Astrocyte (in vitro differentiated cells and primary cell): Measurements from ENCODE around the gene ADD1. TPM values are rescaled to one million over a fixed set of nuclear protein-coding genes. Genes with fewer than 3 reads are reported as not detected.

Experiments used
- DNase-seq: peaks from one replicate; pipeline ENCODE4 v3.0.0-alpha.2; 2010; ENCODE audit warnings: low read depth
- FAIRE-seq: peaks from 2 replicates; lab custom pipeline; 2011; peaks lifted over from hg19 to GRCh38; lab: Jason Lieb, UNC
- H2AFZ ChIP-seq: 2 replicates; pipeline ENCODE4 v1.6.0; 2012; ENCODE audit warnings: low read depth, low read length, inconsistent platforms
- H3K27ac ChIP-seq: 2 replicates; pipeline ENCODE4 v1.5.1; 2011; ENCODE audit warnings: low read depth, low read length, inconsistent platforms
- H3K27me3 ChIP-seq: 2 replicates; pipeline ENCODE4 v1.6.0; 2011; ENCODE audit warnings: low read length, inconsistent platforms; ENCODE audit not compliant: insufficient read depth
- H3K36me3 ChIP-seq: 2 replicates; pipeline ENCODE4 v1.5.1; 2011; ENCODE audit warnings: low read length, inconsistent platforms; ENCODE audit not compliant: insufficient read depth
- H3K4me1 ChIP-seq: 2 replicates; pipeline ENCODE4 v1.5.1; 2011; ENCODE audit warnings: low read length, inconsistent platforms; ENCODE audit not compliant: insufficient read depth
- H3K4me2 ChIP-seq: 2 replicates; pipeline ENCODE4 v1.6.0; 2012; ENCODE audit warnings: low read length, inconsistent platforms
- H3K4me3 ChIP-seq: 2 replicates; pipeline ENCODE4 v1.5.1; 2011; ENCODE audit warnings: low read depth, mild to moderate bottlenecking, low read length, inconsistent platforms; ENCODE audit not compliant: insufficient read depth
- H3K79me2 ChIP-seq: 2 replicates; pipeline ENCODE4 v1.6.0; 2012; ENCODE audit warnings: mild to moderate bottlenecking, low read length, inconsistent platforms; ENCODE audit not compliant: insufficient read depth
- H3K9ac ChIP-seq: 2 replicates; pipeline ENCODE4 v1.6.0; 2012; ENCODE audit warnings: mild to moderate bottlenecking, low read length, inconsistent platforms
- H3K9me3 ChIP-seq: 2 replicates; pipeline ENCODE4 v1.5.1; 2012; ENCODE audit warnings: low read depth, mild to moderate bottlenecking, low read length, inconsistent platforms; ENCODE audit not compliant: insufficient read depth
- H4K20me1 ChIP-seq: 2 replicates; pipeline ENCODE4 v1.6.0; 2012; ENCODE audit warnings: low read length, inconsistent platforms; ENCODE audit not compliant: insufficient read depth
- H3K27ac Mint-ChIP-seq: one replicate; pipeline ENCODE4 v1.8.0; 2021; ENCODE audit warnings: mild to moderate bottlenecking, mixed read lengths; ENCODE audit not compliant: unreplicated experiment
- H3K27me3 Mint-ChIP-seq: one replicate; pipeline ENCODE4 v1.8.0; 2021; ENCODE audit warnings: low read depth, mixed read lengths; ENCODE audit not compliant: unreplicated experiment
- H3K36me3 Mint-ChIP-seq: one replicate; pipeline ENCODE4 v1.8.0; 2021; ENCODE audit warnings: low read depth, mixed read lengths; ENCODE audit not compliant: unreplicated experiment
- H3K4me1 Mint-ChIP-seq: one replicate; pipeline ENCODE4 v1.8.0; 2021; ENCODE audit warnings: low read depth, mixed read lengths; ENCODE audit not compliant: unreplicated experiment
- H3K4me3 Mint-ChIP-seq: one replicate; pipeline ENCODE4 v1.8.0; 2021; ENCODE audit warnings: mild to moderate bottlenecking, moderate library complexity, mixed read lengths; ENCODE audit not compliant: unreplicated experiment
- H3K9me3 Mint-ChIP-seq: one replicate; pipeline ENCODE4 v1.8.0; 2021; ENCODE audit warnings: mild to moderate bottlenecking, mixed read lengths; ENCODE audit not compliant: unreplicated experiment
- CTCF ChIP-seq: IDR thresholded peaks from 2 replicates; pipeline ENCODE4 v1.5.1; 2011; ENCODE audit warnings: low read depth, mild to moderate bottlenecking, inconsistent platforms, low read length, moderate library complexity; ENCODE audit not compliant: insufficient read depth
- EZH2 ChIP-seq: IDR thresholded peaks from 2 replicates; pipeline ENCODE4 v1.6.1; 2012; ENCODE audit warnings: mild to moderate bottlenecking, low read length, inconsistent platforms; ENCODE audit not compliant: insufficient read depth
- total RNA-seq: library from RNA; stranded (reverse); gene quantifications from 2 replicates; pipeline ENCODE4 v1.2.1, GENCODE V29; 2021

Gene ADD1
- total RNA-seq, 1 donor from 2014 or later: 280 TPM

- TF ChIP-seq EZH2: no peak
- TF ChIP-seq CTCF: no peak
- no peak overlapping the region for H3K4me3 ChIP-seq
- DNase-seq (no peak), FAIRE-seq (no peak)
- Mint-ChIP-seq H3K27me3 (no peaks in the 10 kb centered on the region), H3K4me3 (peak overlapping the region; percentile 43), H3K4me1 (peaks cover 33% of the 10 kb centered on the region), H3K36me3 (peaks cover 2% of the 10 kb centered on the region), H3K9me3 (no peaks in the 10 kb centered on the region), H3K27ac (no peak overlapping the region)
- peaks cover 74% of the 10 kb centered on the region for H4K20me1 ChIP-seq
- no peaks in the 10 kb centered on the region for H3K36me3 ChIP-seq
- H2AFZ ChIP-seq: no peak overlapping the region
- H3K9me3 ChIP-seq: no peaks in the 10 kb centered on the region
- H3K27ac ChIP-seq: no peak overlapping the region
- peaks cover 91% of the 10 kb centered on the region for H3K79me2 ChIP-seq
- no peaks in the 10 kb centered on the region for H3K27me3 ChIP-seq
- peaks cover 10% of the 10 kb centered on the region for H3K4me1 ChIP-seq
- no peak overlapping the region for H3K9ac ChIP-seq
- no peak overlapping the region for H3K4me2 ChIP-seq
These were observed 3.7 kb downstream of the ADD1 start for GRCh38 chr4:2847302-2847871.

GRCh38 chr4:2848449-2848848 is 4.8 kb downstream of the ADD1 start:
- Mint-ChIP-seq H3K4me3 (no peak overlapping the region), H3K36me3 (peaks cover 2% of the 10 kb centered on the region), H3K9me3 (no peaks in the 10 kb centered on the region), H3K4me1 (peaks cover 35% of the 10 kb centered on the region), H3K27ac (no peak overlapping the region), H3K27me3 (no peaks in the 10 kb centered on the region)
- Histone ChIP-seq H4K20me1 (peaks cover 82% of the 10 kb centered on the region), H3K9ac (no peak overlapping the region), H3K27me3 (no peaks in the 10 kb centered on the region), H3K79me2 (peaks cover 92% of the 10 kb centered on the region), H3K4me1 (peaks cover 6% of the 10 kb centered on the region), H3K9me3 (no peaks in the 10 kb centered on the region), H3K27ac (no peak overlapping the region), H3K36me3 (no peaks in the 10 kb centered on the region), H3K4me2 (no peak overlapping the region), H3K4me3 (no peak overlapping the region), H2AFZ (no peak overlapping the region)
- DNase-seq (peak; percentile 40), FAIRE-seq (no peak)
- no peak for TF ChIP-seq EZH2
- no peak for TF ChIP-seq CTCF
